Right cardiac atrium (tissue), 5 donors: ENCODE results near the gene KRT84. TPM values are rescaled to one million over a fixed set of nuclear protein-coding genes. Genes with fewer than 3 reads are reported as not detected.
"Not testable (repeated sequence)": the region's sequence is repeated elsewhere in the genome, so short reads cannot be mapped to it uniquely, and the experiment has no call there.

Experiments
- ATAC-seq, 2 donors: fragments of 200-7000 bp; cut with Tn5 transposase; one replicate each; pipeline versions ENCODE4 v1.8.0 to v1.9.1; 2020; ENCODE audit warnings: moderate library complexity in 2 of 2, mild to moderate bottlenecking in 1 of 2
- DNase-seq, 3 donors: peaks; one replicate each; pipeline ENCODE4 v3.0.0-alpha.2; 2020
- H3K27ac ChIP-seq: one replicate; pipeline ENCODE4 v1.5.1; 2013; ENCODE audit warnings: mild to moderate bottlenecking, low read length, control low read depth, moderate library complexity
- H3K27me3 ChIP-seq: one replicate; pipeline ENCODE4 v1.6.1; 2013; ENCODE audit not compliant: control insufficient read depth, insufficient read depth
- H3K4me1 ChIP-seq: one replicate; pipeline ENCODE4 v1.6.1; 2013; ENCODE audit warnings: low read length; ENCODE audit not compliant: control insufficient read depth, insufficient read depth
- H3K4me3 ChIP-seq: one replicate; pipeline ENCODE4 v1.5.1; 2013; ENCODE audit warnings: low read length, control low read depth
- H3K9me3 ChIP-seq: one replicate; pipeline ENCODE4 v1.6.1; 2013; ENCODE audit warnings: low read length; ENCODE audit not compliant: control insufficient read depth
- WGBS: extraction: QIAGEN DNeasy Blood & Tissue Kit; methylation state at CpG from one replicate; pipeline ENCODE4 v1.1.7; 2013; 5-methylcytosine and 5-hydroxymethylcytosine counted together
- intact Hi-C, 4 donors: fragments of 100-400 bp; cut with DNase I; formaldehyde crosslinking; loops; one replicate each; pipeline versions ENCODE4 v1.11.0 to v1.14.0; 2022 to 2023
- polyA plus RNA-seq: library from polyadenylated mRNA; stranded (reverse); fragments of 200-250 nt; gene quantifications from one replicate; pipeline ENCODE4 v1.2.3, GENCODE V29; 2013
- total RNA-seq, 4 donors: library from RNA; stranded (reverse); fragmentation: NEBNext Ultra II Directional; extraction: Animal tissue kit (Norgen Biotek cat#: 25700); gene quantifications; one replicate each; pipeline ENCODE4 v1.2.1, GENCODE V29; 2021
- donor health status: healthy with polysubstance abuse.
- donor health status: DM: no; HTN: yes; CAD: no.
- donor health status: DM: no; HTN: no; CAD: no.
- donor health status: DM: no; HTN: yes; CAD: no; lungs with severe emphysema.
- donor health status: DM: yes; HTN: yes; CAD: no.

Gene KRT84
- total and polyA plus RNA-seq, 5 donors = not detected

DNA sequence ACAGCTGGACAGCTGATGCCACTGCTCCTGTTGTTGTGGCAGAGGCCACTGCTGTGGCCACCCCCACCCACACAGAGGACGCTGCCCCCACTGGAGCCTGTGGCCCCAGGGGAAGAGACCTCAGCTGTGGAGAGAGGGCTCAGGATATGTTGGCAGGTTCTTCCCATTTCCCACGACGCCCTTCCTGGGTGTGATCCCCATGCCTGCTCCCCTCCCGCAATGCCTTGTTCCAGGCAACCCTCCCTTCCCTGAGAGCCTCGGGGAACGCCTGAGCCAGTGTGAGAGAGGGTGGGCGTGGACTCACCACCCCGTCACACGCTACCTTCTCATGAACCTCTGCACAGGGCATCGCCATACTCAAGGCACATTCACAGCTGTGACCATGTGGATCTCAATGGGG, 26.4 kb upstream of the KRT84 start:
- peak in 1 of 2 donors; percentile 21 for ATAC-seq
- intact Hi-C loops = no loop called here

GRCh38 chr12:52410589-52411248, 25.3 kb upstream of the KRT84 start:
- DNase-seq, intact Hi-C loops, H3K27ac ChIP-seq, H3K4me3 ChIP-seq, H3K9me3 ChIP-seq, H3K4me1 ChIP-seq, H3K27me3 ChIP-seq: not testable (repeated sequence)
- peak in 1 of 2 donors; percentile 58 for ATAC-seq
- WGBS = no CpG with 5 or more reads among the region's 1 CpG

More for the DNA sequence above, 26.4 kb upstream of the KRT84 start:
- WGBS = 87% methylated on average over 10 of the region's 10 CpGs
- Histone ChIP-seq H3K4me3 (no peak overlapping the region), H3K27me3 (no peaks in the 10 kb centered on the region), H3K27ac (no peak overlapping the region), H3K4me1 (peaks cover 3% of the 10 kb centered on the region), H3K9me3 (no peaks in the 10 kb centered on the region)
- no peak for DNase-seq

- Histone ChIP-seq H3K27ac (no peak overlapping the region), H3K27me3 (no peaks in the 10 kb centered on the region), H3K4me3 (no peak overlapping the region), H3K9me3 (no peaks in the 10 kb centered on the region), H3K4me1 (no peaks in the 10 kb centered on the region)
- ATAC-seq (no peak), DNase-seq (no peak)
- intact Hi-C loops = no loop called here
- 84% methylated on average over 5 of the region's 5 CpGs for WGBS
Observed at GRCh38 chr12:52407918-52408317, 22.5 kb upstream of the KRT84 start.

DNA sequence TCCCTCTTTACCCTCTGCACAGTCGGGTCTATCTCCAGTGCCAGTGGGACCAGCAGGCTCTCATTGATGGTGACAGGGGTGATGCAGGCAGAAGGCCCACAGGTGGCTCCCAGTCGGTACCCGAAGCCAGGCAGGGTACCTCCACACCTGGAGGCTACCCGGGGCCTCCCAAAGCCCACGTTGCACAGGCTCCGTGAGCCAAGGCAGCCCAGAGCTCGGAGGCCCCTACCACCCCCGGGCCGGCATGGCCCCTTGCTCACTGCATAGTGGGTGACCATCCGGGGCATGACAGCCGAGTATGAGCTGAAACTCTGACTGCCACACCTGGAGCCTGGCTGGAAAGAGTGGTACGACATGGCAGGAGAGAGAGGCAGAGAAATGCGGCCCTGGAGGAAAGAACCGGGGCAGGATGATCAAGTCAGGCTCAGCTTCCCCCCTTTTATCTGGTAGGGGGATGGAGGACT, 20.5 kb upstream of the KRT84 start, which contains the start of gene KRT82:
KRT82 (minus strand) TSS at position 414 of the 464 bp plus-strand sequence; CDS start at position 356, 58 bp downstream.
- ATAC-seq = no peak
- 91% methylated on average over 14 of the region's 14 CpGs for WGBS
- Histone ChIP-seq H3K27me3 (no peaks in the 10 kb centered on the region), H3K27ac (no peak within 1 kb of the TSS), H3K4me1 (no peaks in the 10 kb centered on the region), H3K4me3 (no peak within 1 kb of the TSS), H3K9me3 (no peaks in the 10 kb centered on the region)
- intact Hi-C loops = no loop called here
- DNase-seq = no peak

DNA sequence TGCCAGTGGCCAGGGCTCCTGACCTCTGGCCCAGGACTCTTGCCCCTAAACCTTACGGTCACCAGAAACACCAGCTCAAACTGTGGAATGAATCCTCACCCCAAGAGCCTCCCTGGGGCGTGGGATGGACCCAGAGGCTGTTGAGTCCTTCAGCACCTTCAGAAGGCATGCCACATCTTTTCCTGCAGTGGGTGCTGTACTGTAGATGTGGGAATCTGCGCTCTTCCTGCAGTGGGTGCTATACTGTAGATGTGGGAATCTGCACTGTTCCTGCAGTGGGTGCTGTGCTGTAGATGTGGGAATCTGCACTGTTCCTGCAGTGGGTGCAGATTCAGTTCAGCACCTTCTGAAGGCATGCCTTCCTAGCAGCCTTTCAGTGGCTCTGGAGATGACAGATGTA, 19.5 kb upstream of the KRT84 start:
- ATAC-seq (no peak), DNase-seq (peak in 1 of 3 donors; percentile 20)
- Histone ChIP-seq H3K4me1 (no peaks in the 10 kb centered on the region), H3K27me3 (no peaks in the 10 kb centered on the region), H3K27ac (no peak overlapping the region), H3K4me3 (no peak overlapping the region), H3K9me3 (no peaks in the 10 kb centered on the region)
- WGBS = 87% methylated on average over 3 of the region's 3 CpGs
- intact Hi-C loops = no loop called here

DNA sequence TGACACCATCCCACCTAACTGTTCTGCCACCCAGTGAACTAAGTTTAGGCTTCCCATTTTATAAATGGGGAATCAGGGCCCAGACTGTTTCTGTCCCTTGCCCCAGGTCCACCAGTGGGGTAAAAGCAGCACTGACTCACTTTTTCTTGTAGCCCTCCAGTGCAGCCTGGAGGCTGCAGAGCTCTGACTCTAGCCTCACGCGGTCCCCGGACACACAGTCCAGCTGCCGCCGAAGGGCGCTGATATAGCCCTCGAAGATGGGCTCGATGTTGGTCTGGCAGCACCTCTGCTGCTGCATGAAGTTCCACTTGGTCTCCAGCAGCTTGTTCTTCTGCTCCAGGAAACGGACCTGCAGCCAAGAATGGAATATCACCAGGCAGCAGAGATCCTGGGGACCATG, 18.1 kb upstream of the KRT84 start:
- intact Hi-C loops = no loop called here
- DNase-seq (peak in 1 of 3 donors; percentile 44), ATAC-seq (no peak)
- Histone ChIP-seq H3K4me1 (no peaks in the 10 kb centered on the region), H3K4me3 (no peak overlapping the region), H3K9me3 (no peaks in the 10 kb centered on the region), H3K27ac (no peak overlapping the region), H3K27me3 (no peaks in the 10 kb centered on the region)
- 88% methylated on average over 9 of the region's 9 CpGs for WGBS

- no peak for ATAC-seq
- no peaks in the 10 kb centered on the region for H3K27me3 ChIP-seq
- H3K27ac ChIP-seq = no peak overlapping the region
- H3K4me3 ChIP-seq = no peak overlapping the region
- no peaks in the 10 kb centered on the region for H3K9me3 ChIP-seq
- no peak for DNase-seq
- WGBS = 45% methylated on average over 3 of the region's 3 CpGs
- H3K4me1 ChIP-seq = no peaks in the 10 kb centered on the region
- intact Hi-C loops = no loop called here
Observed at GRCh38 chr12:52402873-52403540, 17.6 kb upstream of the KRT84 start.

DNA sequence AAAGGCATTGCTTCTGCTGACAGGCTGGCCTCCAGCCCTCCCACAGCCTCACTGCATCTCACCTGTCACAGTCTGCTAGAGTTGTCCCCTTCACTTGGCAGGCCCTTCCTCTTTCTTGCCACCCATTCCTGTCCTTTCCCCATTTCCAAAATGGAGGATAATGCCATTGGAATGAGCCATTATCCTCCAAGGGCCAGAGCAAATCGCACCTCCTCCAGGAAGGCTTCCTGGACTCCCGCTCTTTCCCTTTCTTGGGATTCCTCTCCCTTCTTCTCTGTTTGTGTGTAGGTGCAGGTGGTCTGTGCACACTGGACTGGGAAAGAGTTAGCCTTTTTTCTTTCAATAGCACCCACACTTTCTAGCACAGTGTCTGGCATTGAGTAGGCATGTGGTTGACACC, 16.9 kb upstream of the KRT84 start:
- no peak overlapping the region for H3K4me3 ChIP-seq
- intact Hi-C loops = no loop called here
- no peaks in the 10 kb centered on the region for H3K27me3 ChIP-seq
- H3K9me3 ChIP-seq = no peaks in the 10 kb centered on the region
- no peak overlapping the region for H3K27ac ChIP-seq
- WGBS = 97% methylated on average over 2 of the region's 2 CpGs
- no peak for ATAC-seq
- H3K4me1 ChIP-seq = no peaks in the 10 kb centered on the region
- no peak for DNase-seq

DNA sequence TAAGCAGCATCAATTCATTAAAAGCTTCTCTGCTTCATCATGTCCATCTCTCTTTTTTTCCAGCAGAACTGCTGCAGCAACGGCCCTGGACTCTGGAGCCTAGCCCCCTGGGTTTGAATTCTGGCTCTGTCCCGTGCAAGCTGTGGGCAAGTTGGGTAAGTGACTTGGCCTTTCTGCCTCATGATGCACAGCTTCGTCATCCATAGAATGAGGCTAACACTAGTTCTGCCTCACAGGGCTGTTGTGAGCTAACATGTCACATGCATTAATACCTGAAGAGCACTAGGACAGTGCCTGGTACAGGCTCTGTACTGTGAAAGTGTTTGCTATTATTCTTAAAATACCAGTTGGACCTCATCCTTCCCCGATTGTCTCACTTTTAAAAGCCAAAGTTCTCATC, 16.5 kb upstream of the KRT84 start:
- no peak overlapping the region for H3K27ac ChIP-seq
- no peaks in the 10 kb centered on the region for H3K4me1 ChIP-seq
- H3K9me3 ChIP-seq = no peaks in the 10 kb centered on the region
- intact Hi-C loops = no loop called here
- no peak for ATAC-seq
- no peak for DNase-seq
- H3K27me3 ChIP-seq = no peaks in the 10 kb centered on the region
- H3K4me3 ChIP-seq = no peak overlapping the region
- 80% methylated on average over 4 of the region's 4 CpGs for WGBS

- no peaks in the 10 kb centered on the region for H3K4me1 ChIP-seq
- no peak for DNase-seq
- H3K27me3 ChIP-seq = no peaks in the 10 kb centered on the region
- intact Hi-C loops = no loop called here
- WGBS = 89% methylated on average over 5 of the region's 5 CpGs
- no peak for ATAC-seq
- no peaks in the 10 kb centered on the region for H3K9me3 ChIP-seq
- H3K27ac ChIP-seq = no peak overlapping the region
- no peak overlapping the region for H3K4me3 ChIP-seq
Observed at GRCh38 chr12:52401526-52401925, 16.1 kb upstream of the KRT84 start.

GRCh38 chr12:52400906-52401305, 15.5 kb upstream of the KRT84 start:
- intact Hi-C loops = no loop called here
- H3K4me3 ChIP-seq = no peak overlapping the region
- H3K27me3 ChIP-seq = no peaks in the 10 kb centered on the region
- ATAC-seq = no peak
- DNase-seq = no peak
- whole genome bisulfite sequencing = 89% methylated on average over 9 of the region's 9 CpGs
- no peaks in the 10 kb centered on the region for H3K4me1 ChIP-seq
- no peak overlapping the region for H3K27ac ChIP-seq
- H3K9me3 ChIP-seq = no peaks in the 10 kb centered on the region
